Liver (tissue), 9 donors: ENCODE measurements around the gene IL17RD. TPM values are rescaled to one million over a fixed set of nuclear protein-coding genes. Genes with fewer than 3 reads are reported as not detected.
"Not testable (repeated sequence)": the region's sequence is repeated elsewhere in the genome, so short reads cannot be mapped to it uniquely, and the experiment has no call there.

Experiments used
- DNase-seq: peaks from one replicate; pipeline ENCODE4 v3.0.0-alpha.2; 2017; ENCODE audit warnings: low spot score
- H3K27ac ChIP-seq, 2 donors: one replicate each; pipeline ENCODE4 v1.7.0; 2013; ENCODE audit warnings: inconsistent platforms in 2 of 2, low read length in 2 of 2, control low read depth in 1 of 2, low read depth in 1 of 2, mild to moderate bottlenecking in 1 of 2
- H3K27me3 ChIP-seq, 4 donors: one replicate each; pipeline versions ENCODE4 v1.6.1 to v1.7.0; 2013; ENCODE audit warnings: low read length in 3 of 4, inconsistent platforms in 1 of 4, mild to moderate bottlenecking in 1 of 4, moderate library complexity in 1 of 4; ENCODE audit not compliant: control insufficient read depth in 4 of 4, insufficient read depth in 4 of 4
- H3K36me3 ChIP-seq, 4 donors: one replicate each; pipeline versions ENCODE4 v1.6.1 to v1.7.0; 2013; ENCODE audit warnings: low read length in 3 of 4, mild to moderate bottlenecking in 3 of 4, low read depth in 1 of 4, moderate library complexity in 1 of 4; ENCODE audit not compliant: control insufficient read depth in 4 of 4, insufficient read depth in 3 of 4
- H3K4me1 ChIP-seq, 4 donors: one replicate each; pipeline versions ENCODE4 v1.6.1 to v1.7.0; 2013; ENCODE audit warnings: low read length in 3 of 4, mild to moderate bottlenecking in 3 of 4, moderate library complexity in 1 of 4; ENCODE audit not compliant: control insufficient read depth in 4 of 4, insufficient read depth in 4 of 4
- H3K4me3 ChIP-seq, 3 donors: one replicate each; pipeline versions ENCODE4 v1.6.1 to v1.7.0; 2013; ENCODE audit warnings: low read length in 3 of 3, control low read depth in 1 of 3, low read depth in 1 of 3, mild to moderate bottlenecking in 1 of 3
- H3K9ac ChIP-seq, 2 donors: one replicate each; pipeline ENCODE4 v1.7.0; 2013; ENCODE audit warnings: low read length in 2 of 2, mild to moderate bottlenecking in 2 of 2, moderate library complexity in 2 of 2, control low read depth in 1 of 2, low read depth in 1 of 2
- H3K9me3 ChIP-seq, 4 donors: one replicate each; pipeline versions ENCODE4 v1.6.1 to v1.7.0; 2013; ENCODE audit warnings: low read length in 3 of 4; ENCODE audit not compliant: control insufficient read depth in 4 of 4
- EGR1 ChIP-seq, 2 donors: IDR thresholded peaks; 2 replicates each; pipeline ENCODE4 v1.6.1; 2016 to 2018; ENCODE audit warnings: antibody characterized with exemption in 2 of 2, low read depth in 2 of 2
- FOXA1 ChIP-seq: IDR thresholded peaks from 2 replicates; pipeline ENCODE4 v1.6.1; 2016; ENCODE audit warnings: antibody characterized with exemption
- FOXA2 ChIP-seq: IDR thresholded peaks from 2 replicates; pipeline ENCODE4 v1.6.1; 2016; ENCODE audit warnings: antibody characterized with exemption
- GABPA ChIP-seq, 2 donors: IDR thresholded peaks in 1 of 2; conservative IDR thresholded peaks in 1 of 2; 2 replicates each; pipeline ENCODE4 v1.6.1; 2016; ENCODE audit warnings: antibody characterized with exemption in 2 of 2, mild to moderate bottlenecking in 1 of 2, moderate library complexity in 1 of 2
- HNF4A ChIP-seq, 2 donors: conservative IDR thresholded peaks; 2 replicates each; pipeline ENCODE4 v1.6.1; 2016; ENCODE audit warnings: antibody characterized with exemption in 2 of 2, mild to moderate bottlenecking in 2 of 2
- HNF4G ChIP-seq: IDR thresholded peaks from 2 replicates; pipeline ENCODE4 v1.6.1; 2016; ENCODE audit warnings: antibody characterized with exemption
- JUND ChIP-seq, 2 donors: IDR thresholded peaks; 2 replicates each; pipeline ENCODE4 v1.6.1; 2016; ENCODE audit warnings: antibody characterized with exemption in 2 of 2
- NR2F2 ChIP-seq: IDR thresholded peaks from 2 replicates; pipeline ENCODE4 v1.6.1; 2016; ENCODE audit warnings: antibody characterized with exemption
- RAD21 ChIP-seq, 2 donors: IDR thresholded peaks; 2 replicates each; pipeline ENCODE4 v1.6.1; 2016; ENCODE audit warnings: antibody characterized with exemption in 2 of 2, mild to moderate bottlenecking in 2 of 2
- RXRA ChIP-seq, 2 donors: IDR thresholded peaks; 2 replicates each; pipeline ENCODE4 v1.6.1; 2017 to 2018; ENCODE audit warnings: antibody characterized with exemption in 2 of 2, mild to moderate bottlenecking in 1 of 2
- SP1 ChIP-seq: IDR thresholded peaks from 2 replicates; pipeline ENCODE4 v1.6.1; 2018; ENCODE audit warnings: antibody characterized with exemption, mild to moderate bottlenecking
- TAF1 ChIP-seq: conservative IDR thresholded peaks from 2 replicates; pipeline ENCODE4 v1.6.1; 2016; ENCODE audit warnings: antibody characterized with exemption, mild to moderate bottlenecking
- YY1 ChIP-seq: IDR thresholded peaks from 2 replicates; pipeline ENCODE4 v1.6.1; 2016; ENCODE audit warnings: antibody characterized with exemption, mild to moderate bottlenecking
- ZBTB33 ChIP-seq: IDR thresholded peaks from 2 replicates; pipeline ENCODE4 v1.6.1; 2016; ENCODE audit warnings: antibody characterized with exemption
- whole genome bisulfite sequencing: extraction: QIAGEN DNeasy Blood & Tissue Kit; methylation state at CpG from one replicate; pipeline ENCODE4 v1.1.7; 2013; 5-methylcytosine and 5-hydroxymethylcytosine counted together
- polyA plus RNA-seq, 2 donors: library from polyadenylated mRNA; stranded (reverse) in 1 of 2; unstranded in 1 of 2; fragments of 200-250 nt in 1 of 2; fragments of >200 nt in 1 of 2; fragmentation: Nextera tagmentation in 1 of 2; extraction: Ambion mirVana in 1 of 2; gene quantifications; one replicate each; pipeline versions ENCODE4 v1.2.1 to v1.2.3, GENCODE V29; 2013 to 2015
- total RNA-seq, 2 donors: library from RNA; depleted of rRNA; stranded (reverse); fragments of >200 nt; gene quantifications; one replicate each; pipeline ENCODE4 v1.2.3, GENCODE V29; 2014
- TF ChIP-seq, protein P1 (sequence below): fragments of 150-350 bp; IDR thresholded peaks from 2 replicates; pipeline ENCODE4 v1.5.1; 2017; ENCODE audit warnings: improper control_type of control experiment, low read depth, low read length; ENCODE audit not compliant: missing input control
- TF ChIP-seq, protein P2 (sequence below): IDR thresholded peaks from 2 replicates; pipeline ENCODE4 v1.6.1; 2016; ENCODE audit warnings: antibody characterized with exemption
- donor health status: healthy.
- donor health status: healthy.
- donor health status: healthy.
- donor health status: healthy.
- donor health status: healthy.

Gene IL17RD
- total and polyA plus RNA-seq, 4 donors, result 0.09 to 0.67 (median 0.32) TPM

- H3K36me3 ChIP-seq, result no peaks in the 10 kb centered on the region
- DNase-seq, result no peak
- TF ChIP-seq HNF4A (conservative IDR thresholded peaks at IDR 0.05) (no peak), FOXA2 (no peak), RXRA (IDR thresholded peaks at IDR 0.05) (no peak), FOXA1 (no peak), ZBTB33 (no peak), RAD21 (IDR thresholded peaks at IDR 0.05) (no peak), EGR1 (IDR thresholded peaks at IDR 0.05; ENCODE audit: low read depth in 2 of 2) (no peak), GABPA (IDR thresholded peaks at IDR 0.05 in 1 of 2, conservative IDR thresholded peaks at IDR 0.05 in 1 of 2) (no peak), SP1 (no peak)
- TF ChIP-seq, protein P1, sequence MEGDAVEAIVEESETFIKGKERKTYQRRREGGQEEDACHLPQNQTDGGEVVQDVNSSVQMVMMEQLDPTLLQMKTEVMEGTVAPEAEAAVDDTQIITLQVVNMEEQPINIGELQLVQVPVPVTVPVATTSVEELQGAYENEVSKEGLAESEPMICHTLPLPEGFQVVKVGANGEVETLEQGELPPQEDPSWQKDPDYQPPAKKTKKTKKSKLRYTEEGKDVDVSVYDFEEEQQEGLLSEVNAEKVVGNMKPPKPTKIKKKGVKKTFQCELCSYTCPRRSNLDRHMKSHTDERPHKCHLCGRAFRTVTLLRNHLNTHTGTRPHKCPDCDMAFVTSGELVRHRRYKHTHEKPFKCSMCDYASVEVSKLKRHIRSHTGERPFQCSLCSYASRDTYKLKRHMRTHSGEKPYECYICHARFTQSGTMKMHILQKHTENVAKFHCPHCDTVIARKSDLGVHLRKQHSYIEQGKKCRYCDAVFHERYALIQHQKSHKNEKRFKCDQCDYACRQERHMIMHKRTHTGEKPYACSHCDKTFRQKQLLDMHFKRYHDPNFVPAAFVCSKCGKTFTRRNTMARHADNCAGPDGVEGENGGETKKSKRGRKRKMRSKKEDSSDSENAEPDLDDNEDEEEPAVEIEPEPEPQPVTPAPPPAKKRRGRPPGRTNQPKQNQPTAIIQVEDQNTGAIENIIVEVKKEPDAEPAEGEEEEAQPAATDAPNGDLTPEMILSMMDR, result no peak
- no peaks in the 10 kb centered on the region for H3K9me3 ChIP-seq
- no peaks in the 10 kb centered on the region for H3K27me3 ChIP-seq
- no peaks in the 10 kb centered on the region for H3K4me1 ChIP-seq
- no peak overlapping the region for H3K9ac ChIP-seq
- 93% methylated on average over 4 of the region's 4 CpGs for WGBS
- H3K4me3 ChIP-seq, result no peak overlapping the region
- H3K27ac ChIP-seq, result no peak overlapping the region
These were observed 79.9 kb downstream of the IL17RD start for GRCh38 chr3:57085211-57085610.

- H3K27me3 ChIP-seq, DNase-seq, H3K4me3 ChIP-seq, H3K9ac ChIP-seq, H3K9me3 ChIP-seq, H3K27ac ChIP-seq, H3K36me3 ChIP-seq: not testable (repeated sequence)
- peaks cover 3 to 11% (median 8%) of the 10 kb centered on the region in 4 donors for H3K4me1 ChIP-seq
- 95% methylated on average over 16 of the region's 16 CpGs for WGBS
These were observed 81.7 kb downstream of the IL17RD start for GRCh38 chr3:57083266-57083995.

- no peak overlapping the region for H3K27ac ChIP-seq
- 90% methylated on average over 6 of the region's 6 CpGs for WGBS
- no peaks in the 10 kb centered on the region for H3K9me3 ChIP-seq
- DNase-seq, result no peak
- H3K36me3 ChIP-seq, result no peaks in the 10 kb centered on the region
- no peak for TF ChIP-seq JUND (IDR thresholded peaks at IDR 0.05)
- TF ChIP-seq, protein P2, sequence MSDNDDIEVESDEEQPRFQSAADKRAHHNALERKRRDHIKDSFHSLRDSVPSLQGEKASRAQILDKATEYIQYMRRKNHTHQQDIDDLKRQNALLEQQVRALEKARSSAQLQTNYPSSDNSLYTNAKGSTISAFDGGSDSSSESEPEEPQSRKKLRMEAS, result no peak
- no peak for TF ChIP-seq RAD21 (IDR thresholded peaks at IDR 0.05)
- TF ChIP-seq TAF1, result no peak
- no peak for TF ChIP-seq ZBTB33
- TF ChIP-seq NR2F2, result no peak
- TF ChIP-seq, protein P1, result no peak
- no peak for TF ChIP-seq FOXA1
- no peak for TF ChIP-seq FOXA2
- no peak for TF ChIP-seq HNF4G
- no peak for TF ChIP-seq YY1
- TF ChIP-seq RXRA (IDR thresholded peaks at IDR 0.05), result no peak
- peaks cover 6 to 16% (median 11%) of the 10 kb centered on the region in 4 donors for H3K4me1 ChIP-seq
- peaks cover 0 to 4% (median 0%) of the 10 kb centered on the region in 4 donors for H3K27me3 ChIP-seq
- H3K9ac ChIP-seq, result no peak overlapping the region
- no peak overlapping the region for H3K4me3 ChIP-seq
These were observed 82.7 kb downstream of the IL17RD start for GRCh38 chr3:57082481-57082880.
